Measurements from ENCODE around the gene PLLP.

The PLLP gene

GRCh38 chr16:57284209-57284951 lies at the start of gene PLLP:
Gene PLLP, minus strand, starts transcription at chr16:57284672. Its CDS starts 132 bp downstream, at chr16:57284540.
- peak; percentile 57 to 69 for DNase-seq

GRCh38 chr16:57333402-57333801 lies 48.9 kb upstream of the PLLP start:
- DNase-seq = no peak

GRCh38 chr16:57331355-57331754 lies 46.9 kb upstream of the PLLP start:
- DNase-seq = no peak

GRCh38 chr16:57329718-57330327 lies 45.4 kb upstream of the PLLP start:
- DNase-seq = no peak

GRCh38 chr16:57325458-57325857 lies 41.0 kb upstream of the PLLP start:
- no peak for DNase-seq

- DNase-seq = no peak
Observed at GRCh38 chr16:57324749-57325148, 40.3 kb upstream of the PLLP start.

- DNase-seq = no peak
Observed at GRCh38 chr16:57319646-57320045, 35.2 kb upstream of the PLLP start.

GRCh38 chr16:57318240-57318970 lies 33.9 kb upstream of the PLLP start:
- no peak for DNase-seq

GRCh38 chr16:57316390-57317017 lies 32.0 kb upstream of the PLLP start:
- DNase-seq = no peak

- DNase-seq = no peak
Observed at GRCh38 chr16:57315416-57315815, 30.9 kb upstream of the PLLP start.

- no peak for DNase-seq
Observed at GRCh38 chr16:57314161-57314785, 29.8 kb upstream of the PLLP start.

GRCh38 chr16:57313509-57313908 lies 29.0 kb upstream of the PLLP start:
- no peak for DNase-seq

GRCh38 chr16:57310801-57311200 lies 26.3 kb upstream of the PLLP start:
- DNase-seq = no peak

GRCh38 chr16:57308041-57308440 lies 23.6 kb upstream of the PLLP start:
- DNase-seq = no peak

- DNase-seq = no peak
Observed at GRCh38 chr16:57307365-57307764, 22.9 kb upstream of the PLLP start.

- DNase-seq = no peak
Observed at GRCh38 chr16:57306676-57307341, 22.3 kb upstream of the PLLP start.

- DNase-seq = no peak
Observed at GRCh38 chr16:57305159-57305811, 20.8 kb upstream of the PLLP start.

- DNase-seq = no peak
Observed at GRCh38 chr16:57304169-57305061, 19.9 kb upstream of the PLLP start.

GRCh38 chr16:57303910-57304168 lies 19.4 kb upstream of the PLLP start:
- no peak for DNase-seq

- DNase-seq = no peak
Observed at GRCh38 chr16:57303021-57303909, 18.8 kb upstream of the PLLP start.
